ENCODE measurements around the gene SLC37A2. TPM values are rescaled to one million over a fixed set of nuclear protein-coding genes. Genes with fewer than 3 reads are reported as not detected.

Gene SLC37A2
- total RNA-seq, 1 donor from 2014 or later, result 0.64 TPM

- Mint-ChIP-seq H3K27me3 (ENCODE audit: unreplicated experiment) (no peaks in the 10 kb centered on the region), H3K36me3 (ENCODE audit: unreplicated experiment) (no peaks in the 10 kb centered on the region), H3K9me3 (ENCODE audit: unreplicated experiment) (no peaks in the 10 kb centered on the region), H3K4me3 (ENCODE audit: unreplicated experiment) (no peak overlapping the region), H3K27ac (ENCODE audit: unreplicated experiment) (no peak overlapping the region), H3K4me1 (ENCODE audit: unreplicated experiment) (peaks cover 27% of the 10 kb centered on the region)
- TF ChIP-seq CTCF (IDR thresholded peaks at IDR 0.05), result no peak
- no peak for DNase-seq (ENCODE audit: extremely low spot score, unreplicated experiment)
These were observed 10.7 kb downstream of the SLC37A2 start for GRCh38 chr11:125073616-125074483.

DNA sequence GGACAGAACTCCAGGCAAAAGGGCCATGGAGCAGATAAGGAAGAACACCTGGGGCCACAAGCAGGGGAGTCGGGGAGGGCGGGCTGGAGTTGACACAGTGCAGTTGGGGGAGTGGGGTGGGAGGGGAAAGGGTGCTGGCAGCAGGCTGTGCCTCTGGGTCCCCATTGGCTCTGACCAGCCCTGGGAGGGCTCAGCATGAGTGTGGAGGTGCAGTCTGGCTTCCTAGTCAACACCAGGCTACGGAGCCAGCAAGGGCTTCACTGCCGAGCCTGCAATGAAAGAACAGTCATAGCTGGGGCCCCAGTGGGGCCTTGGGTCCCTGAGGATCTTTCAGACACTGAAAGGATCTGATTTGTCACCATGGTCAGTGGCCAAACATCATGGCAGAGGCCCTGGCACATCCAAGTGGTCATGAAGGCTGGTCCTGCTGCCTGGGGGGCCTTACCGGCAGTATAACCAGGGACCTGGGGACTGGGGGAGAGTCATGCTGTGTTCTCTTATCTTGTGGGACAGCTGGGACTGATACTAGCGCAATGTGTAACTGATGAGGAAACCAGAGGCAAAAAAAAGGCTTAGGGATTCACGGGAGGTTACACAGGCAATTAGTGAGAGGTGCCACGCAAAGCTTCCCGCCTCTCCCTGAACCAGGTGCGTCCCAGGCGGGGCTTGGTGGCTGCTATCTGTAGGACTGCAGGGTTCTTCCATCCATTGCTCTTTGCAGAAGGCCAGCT, 11.6 kb downstream of the SLC37A2 start:
- Mint-ChIP-seq H3K4me3 (ENCODE audit: unreplicated experiment) (no peak overlapping the region), H3K27ac (ENCODE audit: unreplicated experiment) (no peak overlapping the region), H3K27me3 (ENCODE audit: unreplicated experiment) (no peaks in the 10 kb centered on the region), H3K4me1 (ENCODE audit: unreplicated experiment) (peaks cover 27% of the 10 kb centered on the region), H3K9me3 (ENCODE audit: unreplicated experiment) (no peaks in the 10 kb centered on the region), H3K36me3 (ENCODE audit: unreplicated experiment) (no peaks in the 10 kb centered on the region)
- no peak for TF ChIP-seq CTCF (IDR thresholded peaks at IDR 0.05)
- no peak for DNase-seq (ENCODE audit: extremely low spot score, unreplicated experiment)

GRCh38 chr11:125075242-125075625, 12.1 kb downstream of the SLC37A2 start:
- no peaks in the 10 kb centered on the region for H3K27me3 Mint-ChIP-seq (ENCODE audit: unreplicated experiment)
- H3K4me3 Mint-ChIP-seq (ENCODE audit: unreplicated experiment), result no peak overlapping the region
- H3K36me3 Mint-ChIP-seq (ENCODE audit: unreplicated experiment), result no peaks in the 10 kb centered on the region
- no peak for TF ChIP-seq CTCF (IDR thresholded peaks at IDR 0.05)
- DNase-seq (ENCODE audit: extremely low spot score, unreplicated experiment), result no peak
- H3K9me3 Mint-ChIP-seq (ENCODE audit: unreplicated experiment), result no peaks in the 10 kb centered on the region
- H3K4me1 Mint-ChIP-seq (ENCODE audit: unreplicated experiment), result peaks cover 21% of the 10 kb centered on the region
- H3K27ac Mint-ChIP-seq (ENCODE audit: unreplicated experiment), result no peak overlapping the region

DNA sequence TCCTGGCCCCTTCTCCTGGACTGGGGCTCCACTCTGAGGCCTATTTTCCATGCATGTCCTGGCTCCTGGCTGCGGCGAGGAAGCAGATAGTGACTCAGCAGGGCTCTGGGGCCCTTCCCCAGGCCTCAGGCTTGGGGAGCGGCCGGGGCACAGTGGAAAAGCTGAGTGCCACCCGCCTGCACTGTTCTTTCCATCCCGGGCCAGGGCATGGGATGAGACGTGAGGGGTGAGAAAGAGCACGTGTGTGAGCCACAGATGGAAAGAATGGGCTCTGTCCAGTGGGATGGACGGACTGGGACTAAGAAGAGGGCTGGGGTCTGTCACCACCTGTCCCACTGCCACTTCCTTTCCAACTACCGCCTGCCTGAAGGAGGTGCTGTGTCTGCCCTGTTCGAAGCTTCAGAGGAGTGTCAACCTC, 12.8 kb downstream of the SLC37A2 start:
- no peak for DNase-seq (ENCODE audit: extremely low spot score, unreplicated experiment)
- Mint-ChIP-seq H3K9me3 (ENCODE audit: unreplicated experiment) (no peaks in the 10 kb centered on the region), H3K27me3 (ENCODE audit: unreplicated experiment) (no peaks in the 10 kb centered on the region), H3K27ac (ENCODE audit: unreplicated experiment) (no peak overlapping the region), H3K36me3 (ENCODE audit: unreplicated experiment) (no peaks in the 10 kb centered on the region), H3K4me3 (ENCODE audit: unreplicated experiment) (no peak overlapping the region), H3K4me1 (ENCODE audit: unreplicated experiment) (peaks cover 15% of the 10 kb centered on the region)
- TF ChIP-seq CTCF (IDR thresholded peaks at IDR 0.05), result no peak

DNA sequence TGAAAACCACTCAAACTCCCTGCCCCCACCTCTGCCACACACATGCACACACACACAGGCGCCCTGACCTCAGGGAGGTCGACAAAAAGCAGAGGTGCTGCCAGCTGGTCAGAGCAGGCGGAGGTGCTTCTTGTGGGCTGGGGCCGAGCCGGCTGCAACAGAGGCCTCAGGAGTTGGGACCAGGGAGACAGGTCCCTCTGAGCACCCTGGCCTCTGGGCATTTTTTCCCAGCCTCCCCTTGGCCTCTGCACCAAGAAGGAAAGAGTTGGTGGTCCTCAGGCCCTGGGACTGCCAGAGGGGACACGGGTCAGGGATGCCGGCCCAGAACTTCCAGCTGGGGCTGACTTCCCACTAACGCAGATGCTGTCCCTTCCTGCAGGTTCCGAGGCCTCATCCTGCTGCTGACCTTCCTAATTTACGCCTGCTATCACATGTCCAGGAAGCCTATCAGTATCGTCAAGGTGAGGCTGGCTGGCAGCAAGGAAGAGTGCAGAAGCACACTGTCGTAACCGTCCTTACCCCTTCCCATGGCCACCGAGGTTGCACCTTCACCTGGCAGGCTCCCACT, 13.4 kb downstream of the SLC37A2 start:
- TF ChIP-seq CTCF (IDR thresholded peaks at IDR 0.05), result no peak
- Mint-ChIP-seq H3K36me3 (ENCODE audit: unreplicated experiment) (no peaks in the 10 kb centered on the region), H3K9me3 (ENCODE audit: unreplicated experiment) (no peaks in the 10 kb centered on the region), H3K4me3 (ENCODE audit: unreplicated experiment) (no peak overlapping the region), H3K27ac (ENCODE audit: unreplicated experiment) (no peak overlapping the region), H3K4me1 (ENCODE audit: unreplicated experiment) (peaks cover 9% of the 10 kb centered on the region), H3K27me3 (ENCODE audit: unreplicated experiment) (no peaks in the 10 kb centered on the region)
- no peak for DNase-seq (ENCODE audit: extremely low spot score, unreplicated experiment)

Data from osteocyte (in vitro differentiated cells).